Neural progenitor cell (in vitro differentiated cells): ENCODE measurements around the gene ENPP4. TPM values are rescaled to one million over a fixed set of nuclear protein-coding genes. Genes with fewer than 3 reads are reported as not detected.

Experiments
- DNase-seq: peaks from one replicate; pipeline ENCODE4 v3.0.0-alpha.2; 2016; ENCODE audit warnings: low spot score
- H2AFZ ChIP-seq: fragments of 200-600 bp; sonication (generic); replicated peaks from 2 replicates; pipeline ENCODE4 v1.6.1; 2016; ENCODE audit warnings: antibody characterized with exemption
- H3F3A ChIP-seq: fragments of 200-600 bp; sonication (generic); 2 replicates; pipeline ENCODE4 v1.6.1; 2016; ENCODE audit warnings: antibody characterized with exemption, low read depth
- H3K27ac ChIP-seq: fragments of 200-600 bp; sonication (generic); 2 replicates; pipeline ENCODE4 v1.5.1; 2016; ENCODE audit warnings: mild to moderate bottlenecking
- H3K27me3 ChIP-seq: fragments of 200-600 bp; sonication (generic); 2 replicates; pipeline ENCODE4 v1.6.1; 2016; ENCODE audit warnings: mild to moderate bottlenecking, moderate library complexity
- H3K36me3 ChIP-seq: fragments of 200-600 bp; sonication (generic); 2 replicates; pipeline ENCODE4 v1.5.1; 2016
- H3K4me1 ChIP-seq: fragments of 200-600 bp; sonication (generic); 2 replicates; pipeline ENCODE4 v1.6.1; 2016; ENCODE audit warnings: mixed run types
- H3K4me2 ChIP-seq: fragments of 200-600 bp; sonication (generic); 2 replicates; pipeline ENCODE4 v1.6.1; 2016
- H3K4me3 ChIP-seq: fragments of 200-600 bp; sonication (generic); 2 replicates; pipeline ENCODE4 v1.5.1; 2016
- H3K79me2 ChIP-seq: fragments of 200-600 bp; sonication (generic); 2 replicates; pipeline ENCODE4 v1.6.1; 2016; ENCODE audit warnings: low read depth
- H3K9ac ChIP-seq: fragments of 200-600 bp; sonication (generic); 2 replicates; pipeline ENCODE4 v1.6.1; 2016
- H3K9me3 ChIP-seq: fragments of 200-600 bp; sonication (generic); 2 replicates; pipeline ENCODE4 v1.5.1; 2016; ENCODE audit warnings: low read depth
- H4K20me1 ChIP-seq: fragments of 200-600 bp; sonication (generic); 2 replicates; pipeline ENCODE4 v1.6.1; 2016; ENCODE audit warnings: low read depth
- H3K27ac Mint-ChIP-seq: 3 replicates; pipeline ENCODE4 v1.8.0; 2021; ENCODE audit warnings: mixed read lengths
- H3K27me3 Mint-ChIP-seq: 2 replicates; pipeline ENCODE4 v1.8.0; 2022; ENCODE audit warnings: low read depth, mild to moderate bottlenecking, inconsistent platforms, moderate library complexity, mixed read lengths; ENCODE audit not compliant: insufficient read depth
- H3K36me3 Mint-ChIP-seq: 3 replicates; pipeline ENCODE4 v1.8.0; 2021; ENCODE audit warnings: mixed read lengths
- H3K4me1 Mint-ChIP-seq: 3 replicates; pipeline ENCODE4 v1.8.0; 2021; ENCODE audit warnings: mixed read lengths
- H3K4me3 Mint-ChIP-seq: 3 replicates; pipeline ENCODE4 v1.8.0; 2021; ENCODE audit warnings: mild to moderate bottlenecking, moderate library complexity, mixed read lengths
- H3K9me3 Mint-ChIP-seq: 3 replicates; pipeline ENCODE4 v1.8.0; 2020; ENCODE audit warnings: mixed read lengths
- CTCF ChIP-seq: fragments of 200-600 bp; sonication (generic); IDR thresholded peaks from 2 replicates; pipeline ENCODE4 v1.5.1; 2017; ENCODE audit warnings: antibody characterized with exemption, mild to moderate bottlenecking
- EZH2 ChIP-seq: fragments of 200-600 bp; sonication (generic); IDR thresholded peaks from 2 replicates; pipeline ENCODE4 v1.6.1; 2017; ENCODE audit warnings: antibody characterized with exemption, mild to moderate bottlenecking, moderate library complexity
- EZH2phosphoT487 ChIP-seq: fragments of 200-600 bp; sonication (generic); IDR thresholded peaks from 2 replicates; pipeline ENCODE4 v1.6.1; 2017; ENCODE audit warnings: antibody characterized with exemption
- total RNA-seq: library from RNA; depleted of rRNA; stranded (reverse); fragments of >200 nt; gene quantifications from 2 replicates; pipeline ENCODE4 v1.2.3, GENCODE V29; 2015; ENCODE audit warnings: low replicate concordance

ENPP4 gene
- total RNA-seq, 1 donor from 2014 or later: 22.9 TPM

DNA sequence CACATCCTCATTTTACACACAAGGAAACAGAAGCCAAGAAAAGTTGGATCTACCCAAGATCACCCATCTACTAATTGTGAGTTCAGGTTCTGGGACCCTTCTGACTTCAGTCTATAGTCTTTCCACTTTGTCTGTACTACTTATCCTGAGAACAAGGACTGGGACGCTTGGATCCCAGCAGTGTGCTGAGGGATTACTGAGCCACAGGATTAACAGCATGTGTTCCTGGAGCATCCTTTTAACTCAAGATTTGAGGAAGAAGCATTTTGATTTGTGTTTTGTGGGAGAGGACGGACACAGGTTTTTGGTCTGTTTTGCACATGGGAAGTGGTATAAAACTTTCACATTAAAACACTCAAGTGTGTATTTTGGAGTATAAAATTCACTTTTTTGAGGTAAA, 4.4 kb downstream of the ENPP4 start:
- Histone ChIP-seq H2AFZ (no peak overlapping the region), H3F3A (no peaks in the 10 kb centered on the region), H3K4me2 (peak overlapping the region; percentile 20), H3K4me1 (peaks cover 18% of the 10 kb centered on the region), H4K20me1 (no peaks in the 10 kb centered on the region), H3K36me3 (no peaks in the 10 kb centered on the region), H3K4me3 (no peak overlapping the region), H3K9me3 (no peaks in the 10 kb centered on the region), H3K9ac (no peak overlapping the region), H3K27me3 (no peaks in the 10 kb centered on the region), H3K79me2 (peaks cover 38% of the 10 kb centered on the region), H3K27ac (no peak overlapping the region)
- Mint-ChIP-seq H3K36me3 (no peaks in the 10 kb centered on the region), H3K4me1 (peaks cover 10% of the 10 kb centered on the region), H3K9me3 (no peaks in the 10 kb centered on the region), H3K27me3 (no peaks in the 10 kb centered on the region), H3K27ac (no peak overlapping the region), H3K4me3 (no peak overlapping the region)
- TF ChIP-seq EZH2phosphoT487 (no peak), EZH2 (no peak), CTCF (no peak)
- DNase-seq: peak; percentile 78

GRCh38 chr6:46135176-46135575, 5.4 kb downstream of the ENPP4 start:
- DNase-seq: no peak
- Mint-ChIP-seq H3K27ac (no peak overlapping the region), H3K4me1 (peaks cover 6% of the 10 kb centered on the region), H3K27me3 (no peaks in the 10 kb centered on the region), H3K36me3 (no peaks in the 10 kb centered on the region), H3K4me3 (no peak overlapping the region), H3K9me3 (no peaks in the 10 kb centered on the region)
- no peak overlapping the region for H3K9ac ChIP-seq
- no peaks in the 10 kb centered on the region for H4K20me1 ChIP-seq
- H3K4me3 ChIP-seq: no peak overlapping the region
- no peaks in the 10 kb centered on the region for H3F3A ChIP-seq
- H3K36me3 ChIP-seq: no peaks in the 10 kb centered on the region
- no peaks in the 10 kb centered on the region for H3K27me3 ChIP-seq
- no peak overlapping the region for H3K27ac ChIP-seq
- H3K79me2 ChIP-seq: peaks cover 38% of the 10 kb centered on the region
- no peak overlapping the region for H2AFZ ChIP-seq
- TF ChIP-seq CTCF: no peak
- no peak for TF ChIP-seq EZH2
- no peak for TF ChIP-seq EZH2phosphoT487
- H3K4me1 ChIP-seq: peaks cover 18% of the 10 kb centered on the region
- no peaks in the 10 kb centered on the region for H3K9me3 ChIP-seq
- no peak overlapping the region for H3K4me2 ChIP-seq

DNA sequence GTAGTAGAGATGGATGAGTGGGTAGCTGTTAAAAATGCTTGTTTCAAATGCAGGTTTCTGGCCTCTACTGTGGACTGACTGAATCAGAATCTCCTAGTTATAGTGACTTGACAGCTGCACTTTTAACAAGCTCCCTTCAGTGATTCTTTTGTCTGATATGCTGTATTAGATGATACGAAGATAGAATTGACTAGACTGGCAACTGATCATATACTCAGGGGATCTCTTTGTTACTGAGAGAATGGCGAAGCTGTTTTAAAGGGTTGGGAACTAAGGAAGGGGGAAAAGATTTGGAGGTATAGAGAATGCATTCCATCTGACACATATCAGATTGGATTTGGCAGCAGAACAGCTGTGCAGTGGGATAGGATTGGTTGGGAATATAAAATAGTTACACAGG, 7.0 kb downstream of the ENPP4 start:
- Histone ChIP-seq H3K4me2 (no peak overlapping the region), H3K9ac (no peak overlapping the region), H3K4me3 (no peak overlapping the region), H3K79me2 (peaks cover 31% of the 10 kb centered on the region), H3K36me3 (no peaks in the 10 kb centered on the region), H3K27me3 (no peaks in the 10 kb centered on the region), H4K20me1 (no peaks in the 10 kb centered on the region), H3F3A (no peaks in the 10 kb centered on the region), H2AFZ (no peak overlapping the region), H3K4me1 (peaks cover 16% of the 10 kb centered on the region), H3K9me3 (no peaks in the 10 kb centered on the region), H3K27ac (no peak overlapping the region)
- peaks cover 3% of the 10 kb centered on the region for H3K4me1 Mint-ChIP-seq
- DNase-seq: no peak
- no peaks in the 10 kb centered on the region for H3K9me3 Mint-ChIP-seq
- no peak for TF ChIP-seq EZH2
- TF ChIP-seq CTCF: no peak
- TF ChIP-seq EZH2phosphoT487: no peak
- no peaks in the 10 kb centered on the region for H3K27me3 Mint-ChIP-seq
- H3K27ac Mint-ChIP-seq: no peak overlapping the region
- H3K36me3 Mint-ChIP-seq: no peaks in the 10 kb centered on the region
- H3K4me3 Mint-ChIP-seq: no peak overlapping the region

- no peaks in the 10 kb centered on the region for H3K9me3 ChIP-seq
- Mint-ChIP-seq H3K27me3 (no peaks in the 10 kb centered on the region), H3K4me1 (peaks cover 3% of the 10 kb centered on the region), H3K27ac (no peak overlapping the region), H3K9me3 (no peaks in the 10 kb centered on the region), H3K36me3 (no peaks in the 10 kb centered on the region), H3K4me3 (no peak overlapping the region)
- TF ChIP-seq EZH2phosphoT487 (no peak), CTCF (no peak), EZH2 (no peak)
- H3K4me1 ChIP-seq: peaks cover 16% of the 10 kb centered on the region
- H3K79me2 ChIP-seq: peaks cover 31% of the 10 kb centered on the region
- no peak overlapping the region for H3K9ac ChIP-seq
- no peaks in the 10 kb centered on the region for H3K36me3 ChIP-seq
- no peak overlapping the region for H3K27ac ChIP-seq
- no peak overlapping the region for H3K4me3 ChIP-seq
- H4K20me1 ChIP-seq: no peaks in the 10 kb centered on the region
- H2AFZ ChIP-seq: no peak overlapping the region
- DNase-seq: no peak
- no peak overlapping the region for H3K4me2 ChIP-seq
- no peaks in the 10 kb centered on the region for H3F3A ChIP-seq
- H3K27me3 ChIP-seq: no peaks in the 10 kb centered on the region
Measured at GRCh38 chr6:46137387-46137786, 7.6 kb downstream of the ENPP4 start.
